CD8-positive, alpha-beta memory T cell (primary cell): Measurements from ENCODE around the gene NELL2. TPM values are rescaled to one million over a fixed set of nuclear protein-coding genes. Genes with fewer than 3 reads are reported as not detected.

ENCODE experiments used
- CTCF ChIA-PET: fragments of 350-600 bp; sonication (Branson Sonifier 250); formaldehyde crosslinking; loops from one replicate; lab custom pipeline; 2021; ENCODE audit warnings: antibody characterized with exemption; lab: Charles Lee
- POLR2A ChIA-PET: fragments of 350-600 bp; sonication (Branson Sonifier 250); formaldehyde crosslinking; loops from one replicate; lab custom pipeline; 2021; ENCODE audit warnings: antibody characterized with exemption; lab: Charles Lee
- DNase-seq, 5 donors: peaks; one replicate each; pipeline versions ENCODE4 v3.0.0 to v3.0.0-alpha.2; 2020 to 2022; ENCODE audit warnings: mixed read lengths in 1 of 5
- H3K27ac ChIP-seq: one replicate; pipeline ENCODE4 v1.7.0; 2013; ENCODE audit warnings: low read depth, mild to moderate bottlenecking, low read length, moderate library complexity
- H3K27me3 ChIP-seq: 2 replicates; pipeline ENCODE4 v1.7.0; 2013; ENCODE audit warnings: low read length, mild to moderate bottlenecking; ENCODE audit not compliant: insufficient read depth, poor library complexity, severe bottlenecking
- H3K36me3 ChIP-seq: 2 replicates; pipeline ENCODE4 v1.7.0; 2013; ENCODE audit warnings: mild to moderate bottlenecking, low read length, moderate library complexity; ENCODE audit not compliant: insufficient read depth
- H3K4me1 ChIP-seq: 2 replicates; pipeline ENCODE4 v1.7.0; 2013; ENCODE audit warnings: mild to moderate bottlenecking, low read length, moderate library complexity; ENCODE audit not compliant: insufficient read depth
- H3K4me3 ChIP-seq: 2 replicates; pipeline ENCODE4 v1.7.0; 2013; ENCODE audit warnings: mild to moderate bottlenecking, low read length
- H3K9me3 ChIP-seq: 2 replicates; pipeline ENCODE4 v1.7.0; 2013; ENCODE audit warnings: mild to moderate bottlenecking, low read length
- H3K27ac Mint-ChIP-seq, 8 donors: one replicate each; pipeline ENCODE4 v1.8.0; 2020 to 2021; ENCODE audit warnings: mixed read lengths in 8 of 8, mild to moderate bottlenecking in 6 of 8, inconsistent platforms in 3 of 8, moderate library complexity in 3 of 8
- H3K27me3 Mint-ChIP-seq, 2 donors: one replicate each; pipeline ENCODE4 v1.8.0; 2020 to 2021; ENCODE audit warnings: mixed read lengths in 2 of 2, mild to moderate bottlenecking in 1 of 2, moderate library complexity in 1 of 2
- H3K36me3 Mint-ChIP-seq, 3 donors: one replicate each; pipeline ENCODE4 v1.8.0; 2020 to 2021; ENCODE audit warnings: mixed read lengths in 3 of 3, inconsistent platforms in 1 of 3, mild to moderate bottlenecking in 1 of 3
- H3K4me1 Mint-ChIP-seq, 3 donors: one replicate each; pipeline ENCODE4 v1.8.0; 2020 to 2021; ENCODE audit warnings: mixed read lengths in 3 of 3, inconsistent platforms in 1 of 3, mild to moderate bottlenecking in 1 of 3
- H3K4me3 Mint-ChIP-seq, 7 donors: one replicate each; pipeline ENCODE4 v1.8.0; 2020 to 2021; ENCODE audit warnings: mixed read lengths in 7 of 7, mild to moderate bottlenecking in 6 of 7, moderate library complexity in 4 of 7, inconsistent platforms in 2 of 7
- H3K9me3 Mint-ChIP-seq, 5 donors: one replicate each; pipeline ENCODE4 v1.8.0; 2020 to 2022; ENCODE audit warnings: mixed read lengths in 5 of 5, mild to moderate bottlenecking in 3 of 5, moderate library complexity in 2 of 5, inconsistent platforms in 1 of 5
- polyA plus RNA-seq: library from polyadenylated mRNA; unstranded; fragments of 300-500 nt; fragmentation: Illumina TruSeq; gene quantifications from one replicate; pipeline ENCODE4 v1.2.3, GENCODE V29; 2021
- total RNA-seq, 2 experiments: library from RNA; stranded (reverse); gene quantifications; one replicate each; pipeline ENCODE4 v1.2.3, GENCODE V29; 2021

NELL2 gene
- total and polyA plus RNA-seq, 3 experiments from 2014 or later = 60.2 to 203 (median 67.0) TPM

GRCh38 chr12:44460261-44460660 is 415.9 kb downstream of the NELL2 start:
- Histone ChIP-seq H3K4me1 (no peaks in the 10 kb centered on the region), H3K27me3 (no peaks in the 10 kb centered on the region), H3K27ac (no peak overlapping the region), H3K36me3 (no peaks in the 10 kb centered on the region), H3K4me3 (no peak overlapping the region), H3K9me3 (no peaks in the 10 kb centered on the region)
- H3K9me3 Mint-ChIP-seq = no peaks in the 10 kb centered on the region
- no peaks in the 10 kb centered on the region for H3K4me1 Mint-ChIP-seq
- H3K27me3 Mint-ChIP-seq = no peaks in the 10 kb centered on the region
- H3K27ac Mint-ChIP-seq = no peak overlapping the region
- ChIA-PET POLR2A (no interaction called here), CTCF (no interaction called here)
- H3K4me3 Mint-ChIP-seq = no peak overlapping the region
- no peak for DNase-seq
- no peaks in the 10 kb centered on the region for H3K36me3 Mint-ChIP-seq

DNA sequence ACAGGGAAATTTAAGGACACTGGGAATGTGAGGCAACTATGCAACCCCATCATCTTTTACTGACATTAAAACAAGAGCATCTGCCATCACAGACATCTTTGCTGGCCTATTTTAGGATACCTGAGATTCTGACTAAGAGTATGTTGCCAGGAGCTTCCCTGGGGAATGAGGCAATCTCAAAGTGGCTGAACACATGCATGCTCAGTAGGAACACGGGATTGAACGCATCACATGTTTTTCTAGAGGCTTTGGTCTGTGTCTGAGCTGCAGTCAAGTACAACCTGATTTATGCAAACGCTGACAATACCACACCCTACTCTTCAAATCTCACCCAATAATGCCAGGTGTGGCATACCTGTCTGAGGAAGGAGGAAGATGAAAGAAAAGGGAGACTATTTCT is 416.5 kb downstream of the NELL2 start:
- no peaks in the 10 kb centered on the region for H3K9me3 Mint-ChIP-seq
- Histone ChIP-seq H3K36me3 (no peaks in the 10 kb centered on the region), H3K27ac (no peak overlapping the region), H3K27me3 (no peaks in the 10 kb centered on the region), H3K4me3 (no peak overlapping the region), H3K4me1 (no peaks in the 10 kb centered on the region), H3K9me3 (no peaks in the 10 kb centered on the region)
- no peaks in the 10 kb centered on the region for H3K36me3 Mint-ChIP-seq
- no peaks in the 10 kb centered on the region for H3K4me1 Mint-ChIP-seq
- ChIA-PET CTCF (no interaction called here), POLR2A (no interaction called here)
- H3K4me3 Mint-ChIP-seq = no peak overlapping the region
- no peak overlapping the region for H3K27ac Mint-ChIP-seq
- no peak for DNase-seq
- no peaks in the 10 kb centered on the region for H3K27me3 Mint-ChIP-seq

Other genes starting within 250 kb of the NELL2 start
- not detected for gene DBX2, start 174.8 kb upstream of the NELL2 start, total RNA-seq
- not detected for gene DBX2, start 174.8 kb upstream of the NELL2 start, polyA plus RNA-seq